Liver (tissue), 9 donors: ENCODE data around the gene MYH14. TPM values are rescaled to one million over a fixed set of nuclear protein-coding genes. Genes with fewer than 3 reads are reported as not detected.

Source experiments
- DNase-seq: peaks from one replicate; pipeline ENCODE4 v3.0.0-alpha.2; 2017; ENCODE audit warnings: low spot score
- H3K27ac ChIP-seq, 2 donors: one replicate each; pipeline ENCODE4 v1.7.0; 2013; ENCODE audit warnings: inconsistent platforms in 2 of 2, low read length in 2 of 2, control low read depth in 1 of 2, low read depth in 1 of 2, mild to moderate bottlenecking in 1 of 2
- H3K27me3 ChIP-seq, 4 donors: one replicate each; pipeline versions ENCODE4 v1.6.1 to v1.7.0; 2013; ENCODE audit warnings: low read length in 3 of 4, inconsistent platforms in 1 of 4, mild to moderate bottlenecking in 1 of 4, moderate library complexity in 1 of 4; ENCODE audit not compliant: control insufficient read depth in 4 of 4, insufficient read depth in 4 of 4
- H3K36me3 ChIP-seq, 4 donors: one replicate each; pipeline versions ENCODE4 v1.6.1 to v1.7.0; 2013; ENCODE audit warnings: low read length in 3 of 4, mild to moderate bottlenecking in 3 of 4, low read depth in 1 of 4, moderate library complexity in 1 of 4; ENCODE audit not compliant: control insufficient read depth in 4 of 4, insufficient read depth in 3 of 4
- H3K4me1 ChIP-seq, 4 donors: one replicate each; pipeline versions ENCODE4 v1.6.1 to v1.7.0; 2013; ENCODE audit warnings: low read length in 3 of 4, mild to moderate bottlenecking in 3 of 4, moderate library complexity in 1 of 4; ENCODE audit not compliant: control insufficient read depth in 4 of 4, insufficient read depth in 4 of 4
- H3K4me3 ChIP-seq, 3 donors: one replicate each; pipeline versions ENCODE4 v1.6.1 to v1.7.0; 2013; ENCODE audit warnings: low read length in 3 of 3, control low read depth in 1 of 3, low read depth in 1 of 3, mild to moderate bottlenecking in 1 of 3
- H3K9ac ChIP-seq, 2 donors: one replicate each; pipeline ENCODE4 v1.7.0; 2013; ENCODE audit warnings: low read length in 2 of 2, mild to moderate bottlenecking in 2 of 2, moderate library complexity in 2 of 2, control low read depth in 1 of 2, low read depth in 1 of 2
- H3K9me3 ChIP-seq, 4 donors: one replicate each; pipeline versions ENCODE4 v1.6.1 to v1.7.0; 2013; ENCODE audit warnings: low read length in 3 of 4; ENCODE audit not compliant: control insufficient read depth in 4 of 4
- ATF3 ChIP-seq: IDR thresholded peaks from 2 replicates; pipeline ENCODE4 v1.6.1; 2016; ENCODE audit warnings: antibody characterized with exemption
- CTCF ChIP-seq: fragments of 150-350 bp; IDR thresholded peaks from 2 replicates; pipeline ENCODE4 v1.5.1; 2017; ENCODE audit warnings: improper control_type of control experiment, low read depth, low read length; ENCODE audit not compliant: missing input control
- EGR1 ChIP-seq, 2 donors: IDR thresholded peaks; 2 replicates each; pipeline ENCODE4 v1.6.1; 2016 to 2018; ENCODE audit warnings: antibody characterized with exemption in 2 of 2, low read depth in 2 of 2
- FOXA1 ChIP-seq: IDR thresholded peaks from 2 replicates; pipeline ENCODE4 v1.6.1; 2016; ENCODE audit warnings: antibody characterized with exemption
- FOXA2 ChIP-seq: IDR thresholded peaks from 2 replicates; pipeline ENCODE4 v1.6.1; 2016; ENCODE audit warnings: antibody characterized with exemption
- GABPA ChIP-seq, 2 donors: IDR thresholded peaks in 1 of 2; conservative IDR thresholded peaks in 1 of 2; 2 replicates each; pipeline ENCODE4 v1.6.1; 2016; ENCODE audit warnings: antibody characterized with exemption in 2 of 2, mild to moderate bottlenecking in 1 of 2, moderate library complexity in 1 of 2
- HNF4A ChIP-seq, 2 donors: conservative IDR thresholded peaks; 2 replicates each; pipeline ENCODE4 v1.6.1; 2016; ENCODE audit warnings: antibody characterized with exemption in 2 of 2, mild to moderate bottlenecking in 2 of 2
- HNF4G ChIP-seq: IDR thresholded peaks from 2 replicates; pipeline ENCODE4 v1.6.1; 2016; ENCODE audit warnings: antibody characterized with exemption
- JUND ChIP-seq, 2 donors: IDR thresholded peaks; 2 replicates each; pipeline ENCODE4 v1.6.1; 2016; ENCODE audit warnings: antibody characterized with exemption in 2 of 2
- NR2F2 ChIP-seq: IDR thresholded peaks from 2 replicates; pipeline ENCODE4 v1.6.1; 2016; ENCODE audit warnings: antibody characterized with exemption
- RAD21 ChIP-seq, 2 donors: IDR thresholded peaks; 2 replicates each; pipeline ENCODE4 v1.6.1; 2016; ENCODE audit warnings: antibody characterized with exemption in 2 of 2, mild to moderate bottlenecking in 2 of 2
- REST ChIP-seq: IDR thresholded peaks from 2 replicates; pipeline ENCODE4 v1.6.1; 2016; ENCODE audit warnings: antibody characterized with exemption, mild to moderate bottlenecking
- RXRA ChIP-seq, 2 donors: IDR thresholded peaks; 2 replicates each; pipeline ENCODE4 v1.6.1; 2017 to 2018; ENCODE audit warnings: antibody characterized with exemption in 2 of 2, mild to moderate bottlenecking in 1 of 2
- SP1 ChIP-seq: IDR thresholded peaks from 2 replicates; pipeline ENCODE4 v1.6.1; 2018; ENCODE audit warnings: antibody characterized with exemption, mild to moderate bottlenecking
- TAF1 ChIP-seq: conservative IDR thresholded peaks from 2 replicates; pipeline ENCODE4 v1.6.1; 2016; ENCODE audit warnings: antibody characterized with exemption, mild to moderate bottlenecking
- YY1 ChIP-seq: IDR thresholded peaks from 2 replicates; pipeline ENCODE4 v1.6.1; 2016; ENCODE audit warnings: antibody characterized with exemption, mild to moderate bottlenecking
- ZBTB33 ChIP-seq: IDR thresholded peaks from 2 replicates; pipeline ENCODE4 v1.6.1; 2016; ENCODE audit warnings: antibody characterized with exemption
- WGBS: extraction: QIAGEN DNeasy Blood & Tissue Kit; methylation state at CpG from one replicate; pipeline ENCODE4 v1.1.7; 2013; 5-methylcytosine and 5-hydroxymethylcytosine counted together
- polyA plus RNA-seq, 2 donors: library from polyadenylated mRNA; stranded (reverse) in 1 of 2; unstranded in 1 of 2; fragments of 200-250 nt in 1 of 2; fragments of >200 nt in 1 of 2; fragmentation: Nextera tagmentation in 1 of 2; extraction: Ambion mirVana in 1 of 2; gene quantifications; one replicate each; pipeline versions ENCODE4 v1.2.1 to v1.2.3, GENCODE V29; 2013 to 2015
- total RNA-seq, 2 donors: library from RNA; depleted of rRNA; stranded (reverse); fragments of >200 nt; gene quantifications; one replicate each; pipeline ENCODE4 v1.2.3, GENCODE V29; 2014
- TF ChIP-seq, protein P1 (sequence below): IDR thresholded peaks from 2 replicates; pipeline ENCODE4 v1.6.1; 2016; ENCODE audit warnings: antibody characterized with exemption
- donor health status: healthy.
- donor health status: healthy.
- donor health status: healthy.
- donor health status: healthy.
- donor health status: healthy.

The MYH14 gene
- total and polyA plus RNA-seq, 4 donors = 12.4 to 37.5 (median 25.5) TPM

- no peak overlapping the region for H3K9ac ChIP-seq
- H3K36me3 ChIP-seq = peaks cover 0 to 7% (median 1%) of the 10 kb centered on the region in 4 donors
- TF ChIP-seq REST = no peak
- no peak for TF ChIP-seq NR2F2
- no peak for TF ChIP-seq GABPA (IDR thresholded peaks at IDR 0.05 in 1 of 2, conservative IDR thresholded peaks at IDR 0.05 in 1 of 2)
- no peak for TF ChIP-seq TAF1
- TF ChIP-seq YY1 = no peak
- TF ChIP-seq EGR1 (IDR thresholded peaks at IDR 0.05; ENCODE audit: low read depth in 2 of 2) = no peak
- no peak for TF ChIP-seq ATF3
- TF ChIP-seq JUND (IDR thresholded peaks at IDR 0.05) = no peak
- TF ChIP-seq FOXA2 = no peak
- TF ChIP-seq FOXA1 = no peak
- TF ChIP-seq, protein P1, sequence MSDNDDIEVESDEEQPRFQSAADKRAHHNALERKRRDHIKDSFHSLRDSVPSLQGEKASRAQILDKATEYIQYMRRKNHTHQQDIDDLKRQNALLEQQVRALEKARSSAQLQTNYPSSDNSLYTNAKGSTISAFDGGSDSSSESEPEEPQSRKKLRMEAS = no peak
- no peak for TF ChIP-seq RAD21 (IDR thresholded peaks at IDR 0.05)
- no peak for TF ChIP-seq CTCF
- no peak overlapping the region for H3K4me3 ChIP-seq
- H3K9me3 ChIP-seq = no peaks in the 10 kb centered on the region
- 85% methylated on average over 11 of the region's 11 CpGs for WGBS
- H3K27ac ChIP-seq = no peak overlapping the region
- DNase-seq = no peak
- peaks cover 9 to 30% (median 21%) of the 10 kb centered on the region in 4 donors for H3K4me1 ChIP-seq
- peaks cover 0 to 3% (median 0%) of the 10 kb centered on the region in 4 donors for H3K27me3 ChIP-seq
Measured at GRCh38 chr19:50324331-50324730, 120.9 kb downstream of the MYH14 start.

DNA sequence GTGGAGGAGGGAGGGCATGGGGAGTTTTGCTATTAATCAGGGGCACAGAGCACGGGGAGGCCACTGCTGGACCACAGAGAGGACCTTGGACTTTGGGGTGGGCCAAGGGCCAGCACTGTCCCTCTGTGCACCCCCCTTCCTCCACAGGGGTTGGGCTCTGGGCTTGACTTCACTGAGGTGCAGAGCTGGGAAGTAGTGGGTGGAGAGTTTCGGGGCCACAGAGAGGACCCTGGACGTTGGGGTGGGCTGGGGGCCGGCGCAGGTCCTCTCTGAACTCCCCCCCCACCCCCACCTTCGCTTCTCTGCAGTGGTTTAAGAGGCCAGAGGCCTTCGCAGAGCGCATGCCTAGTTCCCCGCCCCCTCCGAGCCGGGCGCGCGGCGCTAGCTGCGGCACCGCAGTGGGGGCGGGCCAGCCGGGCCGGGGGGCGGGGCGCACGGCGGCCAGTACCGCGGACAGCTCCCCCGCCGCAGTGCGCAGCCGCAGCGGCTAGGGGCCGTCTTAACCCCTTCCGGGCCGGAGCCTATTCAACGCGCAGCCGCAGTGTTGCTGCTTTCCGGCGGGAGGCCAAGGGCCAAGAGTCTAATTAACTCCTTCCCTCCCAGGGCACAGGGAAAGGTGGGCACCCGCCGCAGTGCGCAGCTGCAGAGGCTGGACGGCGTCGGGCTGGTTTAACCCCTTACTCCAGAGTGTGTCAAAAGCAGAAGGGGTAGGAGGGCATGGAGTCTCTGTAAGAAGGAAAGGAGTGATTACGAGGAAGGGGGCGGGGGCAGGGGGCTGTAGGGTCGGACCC lies 122.1 kb downstream of the MYH14 start:
- WGBS = 1% methylated on average over 48 of the region's 48 CpGs
- H3K4me3 ChIP-seq = peak overlapping the region in 1 of 3 donors; percentile 3
- peaks cover 0 to 3% (median 0%) of the 10 kb centered on the region in 4 donors for H3K27me3 ChIP-seq

More for the DNA sequence above, 122.1 kb downstream of the MYH14 start:
- H3K9ac ChIP-seq = no peak overlapping the region
- peaks cover 17 to 42% (median 30%) of the 10 kb centered on the region in 4 donors for H3K4me1 ChIP-seq
- no peaks in the 10 kb centered on the region for H3K9me3 ChIP-seq
- peaks cover 0 to 7% (median 1%) of the 10 kb centered on the region in 4 donors for H3K36me3 ChIP-seq
- no peak overlapping the region for H3K27ac ChIP-seq
- TF ChIP-seq ATF3 (no peak), HNF4G (peak; percentile 41), SP1 (peak; percentile 50), REST (peak; percentile 98), TAF1 (no peak), ZBTB33 (no peak), HNF4A (conservative IDR thresholded peaks at IDR 0.05) (peak; percentile 10 to 77), RAD21 (IDR thresholded peaks at IDR 0.05) (no peak), RXRA (IDR thresholded peaks at IDR 0.05) (peak in 1 of 2 donors; percentile 15)
- DNase-seq = peak; percentile 80
